HL-60 (cell line): ENCODE data around the gene UGT1A7.
"Not testable (repeated sequence)": the region's sequence is repeated elsewhere in the genome, so short reads cannot be mapped to it uniquely, and the experiment has no call there.

Experiments
- DNase-seq, 2 experiments: peaks; one replicate each; pipeline ENCODE4 v3.0.0-alpha.2; 2010 to 2020; ENCODE audit warnings: low read depth in 1 of 2, low spot score in 1 of 2
- H3K27ac ChIP-seq: fragments of 250-450 bp; sonication (Bioruptor Pico); replicated peaks from 2 replicates; pipeline ENCODE4 v1.5.1; 2020; ENCODE audit warnings: mild to moderate bottlenecking, moderate library complexity
- H3K27me3 ChIP-seq: fragments of 250-450 bp; sonication (Bioruptor Pico); 2 replicates; pipeline ENCODE4 v1.5.1; 2021; ENCODE audit warnings: mild to moderate bottlenecking, moderate library complexity; ENCODE audit not compliant: insufficient read depth, poor library complexity, severe bottlenecking
- H3K4me3 ChIP-seq: replicated peaks from 2 replicates; pipeline ENCODE4 v1.5.1; 2011; ENCODE audit warnings: mild to moderate bottlenecking, control low read depth, low read length; ENCODE audit not compliant: insufficient read depth
- CTCF ChIP-seq: IDR thresholded peaks from one replicate; pipeline ENCODE4 v1.5.1; 2011; ENCODE audit warnings: low read length, control low read depth, inconsistent platforms; ENCODE audit not compliant: insufficient read depth
- GABPA ChIP-seq: IDR thresholded peaks from 2 replicates; pipeline ENCODE4 v1.6.1; 2012; ENCODE audit warnings: low read depth
- POLR2AphosphoS5 ChIP-seq: IDR thresholded peaks from 2 replicates; pipeline ENCODE4 v1.6.1; 2012; ENCODE audit warnings: low read depth
- REST ChIP-seq: IDR thresholded peaks from 2 replicates; pipeline ENCODE4 v1.6.1; 2012; ENCODE audit warnings: low read depth; ENCODE audit not compliant: insufficient replicate concordance
- SPI1 ChIP-seq: IDR thresholded peaks from 2 replicates; pipeline ENCODE4 v1.6.1; 2012; ENCODE audit warnings: low read depth, mild to moderate bottlenecking, borderline replicate concordance

The UGT1A7 gene

GRCh38 chr2:233743464-233744259, 62.0 kb downstream of the UGT1A7 start:
- DNase-seq = no peak
- TF ChIP-seq POLR2AphosphoS5 (no peak), REST (no peak), SPI1 (no peak)
- Histone ChIP-seq H3K27ac (no peak overlapping the region), H3K27me3 (peaks cover 2% of the 10 kb centered on the region), H3K4me3 (no peak overlapping the region)

GRCh38 chr2:233745073-233745755, 63.5 kb downstream of the UGT1A7 start:
- H3K4me3 ChIP-seq = no peak overlapping the region
- TF ChIP-seq POLR2AphosphoS5 (no peak), REST (no peak), SPI1 (no peak), CTCF (no peak), GABPA (no peak)
- H3K27me3 ChIP-seq = peaks cover 2% of the 10 kb centered on the region
- no peak for DNase-seq
- no peak overlapping the region for H3K27ac ChIP-seq

GRCh38 chr2:233745838-233746237, 64.1 kb downstream of the UGT1A7 start:
- not testable (repeated sequence) for H3K27ac ChIP-seq, H3K27me3 ChIP-seq, DNase-seq, H3K4me3 ChIP-seq

- Histone ChIP-seq H3K27me3 (no peaks in the 10 kb centered on the region), H3K4me3 (no peak overlapping the region), H3K27ac (no peak overlapping the region)
- no peak for DNase-seq
- TF ChIP-seq CTCF (no peak), REST (no peak), GABPA (no peak), SPI1 (no peak), POLR2AphosphoS5 (no peak)
These were observed 65.0 kb downstream of the UGT1A7 start for GRCh38 chr2:233746475-233747282.
